ENCODE results near the gene RAB25.

DNA sequence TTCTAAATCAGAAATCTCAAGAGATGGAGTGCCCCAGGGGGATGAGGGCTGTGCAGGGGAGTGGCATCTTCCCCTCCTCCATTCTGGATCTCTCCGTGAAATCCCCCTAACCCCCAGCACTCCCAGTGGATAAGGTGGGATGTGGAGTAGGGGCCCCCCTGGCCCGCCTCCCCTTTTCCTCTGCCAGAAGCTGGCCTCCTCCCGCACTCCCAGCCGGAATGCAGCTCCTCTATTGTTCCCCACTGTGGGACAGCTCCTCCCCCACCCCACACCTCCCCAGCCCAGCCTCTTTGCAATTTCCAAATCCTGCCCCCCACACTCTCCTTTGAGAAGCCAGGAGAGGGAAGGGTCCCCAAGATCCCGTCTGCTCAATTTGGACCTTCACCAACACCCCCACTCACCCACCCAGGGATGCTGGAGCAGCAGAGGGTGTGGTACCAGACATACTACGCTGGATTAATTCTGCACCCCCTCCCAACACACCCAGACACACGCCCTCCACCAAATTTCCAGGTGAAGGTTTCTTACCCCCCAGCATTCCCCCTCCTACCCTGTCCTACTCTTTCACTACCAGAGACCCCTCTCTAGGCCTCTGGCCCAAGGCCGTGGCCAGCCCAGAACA is 19.4 kb downstream of the RAB25 start:
- TF ChIP-seq POLR2A (IDR thresholded peaks at IDR 0.05) (no peak), POLR2AphosphoS5 (IDR thresholded peaks at IDR 0.05) (no peak)
- TF ChIP-seq, protein P1, sequence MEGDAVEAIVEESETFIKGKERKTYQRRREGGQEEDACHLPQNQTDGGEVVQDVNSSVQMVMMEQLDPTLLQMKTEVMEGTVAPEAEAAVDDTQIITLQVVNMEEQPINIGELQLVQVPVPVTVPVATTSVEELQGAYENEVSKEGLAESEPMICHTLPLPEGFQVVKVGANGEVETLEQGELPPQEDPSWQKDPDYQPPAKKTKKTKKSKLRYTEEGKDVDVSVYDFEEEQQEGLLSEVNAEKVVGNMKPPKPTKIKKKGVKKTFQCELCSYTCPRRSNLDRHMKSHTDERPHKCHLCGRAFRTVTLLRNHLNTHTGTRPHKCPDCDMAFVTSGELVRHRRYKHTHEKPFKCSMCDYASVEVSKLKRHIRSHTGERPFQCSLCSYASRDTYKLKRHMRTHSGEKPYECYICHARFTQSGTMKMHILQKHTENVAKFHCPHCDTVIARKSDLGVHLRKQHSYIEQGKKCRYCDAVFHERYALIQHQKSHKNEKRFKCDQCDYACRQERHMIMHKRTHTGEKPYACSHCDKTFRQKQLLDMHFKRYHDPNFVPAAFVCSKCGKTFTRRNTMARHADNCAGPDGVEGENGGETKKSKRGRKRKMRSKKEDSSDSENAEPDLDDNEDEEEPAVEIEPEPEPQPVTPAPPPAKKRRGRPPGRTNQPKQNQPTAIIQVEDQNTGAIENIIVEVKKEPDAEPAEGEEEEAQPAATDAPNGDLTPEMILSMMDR (IDR thresholded peaks at IDR 0.05) = no peak
